Rectal smooth muscle tissue (tissue), 1 donor: ENCODE measurements around the gene SLC29A3.

ENCODE experiments used
- H3K27ac ChIP-seq: one replicate; pipeline ENCODE4 v1.7.0; 2013; ENCODE audit warnings: low read depth, low read length, inconsistent platforms
- H3K27me3 ChIP-seq: one replicate; pipeline ENCODE4 v1.7.0; 2013; ENCODE audit warnings: low read length; ENCODE audit not compliant: control insufficient read depth, insufficient read depth
- H3K36me3 ChIP-seq: one replicate; pipeline ENCODE4 v1.7.0; 2013; ENCODE audit warnings: low read length; ENCODE audit not compliant: control insufficient read depth, insufficient read depth
- H3K4me1 ChIP-seq: one replicate; pipeline ENCODE4 v1.7.0; 2013; ENCODE audit warnings: low read length; ENCODE audit not compliant: control insufficient read depth, insufficient read depth
- H3K4me3 ChIP-seq: one replicate; pipeline ENCODE4 v1.7.0; 2013; ENCODE audit warnings: low read length
- H3K9ac ChIP-seq: one replicate; pipeline ENCODE4 v1.7.0; 2013; ENCODE audit warnings: low read length

Gene SLC29A3

GRCh38 chr10:71323407-71323806, 4.3 kb downstream of the SLC29A3 start:
- H3K27ac ChIP-seq, result no peak overlapping the region
- peaks cover 2% of the 10 kb centered on the region for H3K4me1 ChIP-seq
- no peak overlapping the region for H3K9ac ChIP-seq
- no peaks in the 10 kb centered on the region for H3K27me3 ChIP-seq
- H3K4me3 ChIP-seq, result no peak overlapping the region
- no peaks in the 10 kb centered on the region for H3K36me3 ChIP-seq

- Histone ChIP-seq H3K9ac (no peak overlapping the region), H3K4me1 (no peaks in the 10 kb centered on the region), H3K27ac (no peak overlapping the region), H3K27me3 (no peaks in the 10 kb centered on the region), H3K36me3 (peaks cover 4% of the 10 kb centered on the region), H3K4me3 (no peak overlapping the region)
Observed at GRCh38 chr10:71324743-71325142, 5.7 kb downstream of the SLC29A3 start.

GRCh38 chr10:71325267-71325666, 6.2 kb downstream of the SLC29A3 start:
- Histone ChIP-seq H3K27ac (no peak overlapping the region), H3K4me3 (no peak overlapping the region), H3K4me1 (no peaks in the 10 kb centered on the region), H3K27me3 (no peaks in the 10 kb centered on the region), H3K36me3 (peaks cover 4% of the 10 kb centered on the region), H3K9ac (no peak overlapping the region)

- H3K36me3 ChIP-seq, result peaks cover 4% of the 10 kb centered on the region
- no peaks in the 10 kb centered on the region for H3K27me3 ChIP-seq
- H3K27ac ChIP-seq, result no peak overlapping the region
- H3K9ac ChIP-seq, result no peak overlapping the region
- H3K4me1 ChIP-seq, result no peaks in the 10 kb centered on the region
- no peak overlapping the region for H3K4me3 ChIP-seq
Observed at GRCh38 chr10:71326464-71326881, 7.4 kb downstream of the SLC29A3 start.

GRCh38 chr10:71330789-71331404, 11.8 kb downstream of the SLC29A3 start:
- no peak overlapping the region for H3K4me3 ChIP-seq
- no peaks in the 10 kb centered on the region for H3K27me3 ChIP-seq
- no peak overlapping the region for H3K27ac ChIP-seq
- H3K36me3 ChIP-seq, result peaks cover 4% of the 10 kb centered on the region
- H3K4me1 ChIP-seq, result no peaks in the 10 kb centered on the region
- H3K9ac ChIP-seq, result no peak overlapping the region

GRCh38 chr10:71331736-71332135, 12.7 kb downstream of the SLC29A3 start:
- Histone ChIP-seq H3K36me3 (peaks cover 4% of the 10 kb centered on the region), H3K27me3 (no peaks in the 10 kb centered on the region), H3K9ac (no peak overlapping the region), H3K4me1 (no peaks in the 10 kb centered on the region), H3K27ac (no peak overlapping the region), H3K4me3 (no peak overlapping the region)

GRCh38 chr10:71332466-71332865, 13.4 kb downstream of the SLC29A3 start:
- H3K36me3 ChIP-seq, result peaks cover 4% of the 10 kb centered on the region
- no peak overlapping the region for H3K27ac ChIP-seq
- no peaks in the 10 kb centered on the region for H3K4me1 ChIP-seq
- H3K4me3 ChIP-seq, result no peak overlapping the region
- no peak overlapping the region for H3K9ac ChIP-seq
- H3K27me3 ChIP-seq, result no peaks in the 10 kb centered on the region

GRCh38 chr10:71333129-71333887, 14.2 kb downstream of the SLC29A3 start:
- Histone ChIP-seq H3K4me1 (no peaks in the 10 kb centered on the region), H3K27ac (no peak overlapping the region)

GRCh38 chr10:71334221-71334791, 15.2 kb downstream of the SLC29A3 start:
- H3K36me3 ChIP-seq, result no peaks in the 10 kb centered on the region
- H3K27ac ChIP-seq, result no peak overlapping the region
- H3K9ac ChIP-seq, result no peak overlapping the region
- no peaks in the 10 kb centered on the region for H3K4me1 ChIP-seq
- no peaks in the 10 kb centered on the region for H3K27me3 ChIP-seq
- H3K4me3 ChIP-seq, result no peak overlapping the region

More at GRCh38 chr10:71333129-71333887, 14.2 kb downstream of the SLC29A3 start:
- Histone ChIP-seq H3K4me3 (no peak overlapping the region), H3K36me3 (peaks cover 4% of the 10 kb centered on the region), H3K9ac (no peak overlapping the region), H3K27me3 (no peaks in the 10 kb centered on the region)

GRCh38 chr10:71335173-71335708, 16.2 kb downstream of the SLC29A3 start:
- no peak overlapping the region for H3K9ac ChIP-seq
- H3K27ac ChIP-seq, result no peak overlapping the region
- H3K27me3 ChIP-seq, result no peaks in the 10 kb centered on the region
- no peaks in the 10 kb centered on the region for H3K36me3 ChIP-seq
- H3K4me1 ChIP-seq, result no peaks in the 10 kb centered on the region
- no peak overlapping the region for H3K4me3 ChIP-seq

- no peak overlapping the region for H3K27ac ChIP-seq
- no peak overlapping the region for H3K9ac ChIP-seq
- no peak overlapping the region for H3K4me3 ChIP-seq
- no peaks in the 10 kb centered on the region for H3K27me3 ChIP-seq
- no peaks in the 10 kb centered on the region for H3K4me1 ChIP-seq
- H3K36me3 ChIP-seq, result no peaks in the 10 kb centered on the region
Observed at GRCh38 chr10:71336632-71337031, 17.6 kb downstream of the SLC29A3 start.

- Histone ChIP-seq H3K36me3 (no peaks in the 10 kb centered on the region), H3K27ac (no peak overlapping the region), H3K27me3 (no peaks in the 10 kb centered on the region), H3K9ac (no peak overlapping the region), H3K4me1 (no peaks in the 10 kb centered on the region), H3K4me3 (no peak overlapping the region)
Observed at GRCh38 chr10:71337219-71337701, 18.2 kb downstream of the SLC29A3 start.
